Measurements from ENCODE around the gene RANBP17. TPM values are rescaled to one million over a fixed set of nuclear protein-coding genes. Genes with fewer than 3 reads are reported as not detected.

Gene RANBP17
- total and polyA plus RNA-seq, 2 donors (not counting 1 experiment from before 2014, with no cell fraction given): 3.1 to 3.5 TPM

DNA sequence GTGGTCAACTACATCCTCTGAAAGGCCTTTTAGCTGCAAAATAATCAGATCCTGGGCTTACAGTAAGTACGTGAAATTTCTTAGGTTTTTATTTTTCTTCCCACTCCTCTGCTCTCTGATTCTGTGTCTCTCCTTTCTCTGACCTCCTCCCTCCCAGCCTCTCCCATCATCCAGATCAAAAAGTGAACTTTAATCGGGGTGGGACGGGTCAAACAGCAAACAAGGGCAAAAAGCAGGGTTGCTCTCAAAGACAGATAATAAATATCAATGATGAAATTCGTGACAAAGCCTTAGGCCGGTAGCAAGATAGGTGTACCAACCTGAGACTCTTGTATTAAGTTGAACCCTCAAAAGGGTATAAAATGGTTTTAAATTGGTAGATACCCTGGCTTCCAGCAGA lies 76.1 kb downstream of the RANBP17 start:
- no peaks in the 10 kb centered on the region for H4K20me1 ChIP-seq (ENCODE audit: control insufficient read depth, extremely low read depth, insufficient read depth, low read length)
- no peaks in the 10 kb centered on the region for H3K4me1 ChIP-seq (ENCODE audit: control insufficient read depth, extremely low read depth, insufficient read depth, low read length)
- H3K9me3 ChIP-seq (ENCODE audit: control insufficient read depth, insufficient read depth, low read depth, low read length): no peaks in the 10 kb centered on the region
- TF ChIP-seq EZH2 (IDR thresholded peaks at IDR 0.05; ENCODE audit: low read length, missing control alignments): no peak
- TF ChIP-seq, protein P1, sequence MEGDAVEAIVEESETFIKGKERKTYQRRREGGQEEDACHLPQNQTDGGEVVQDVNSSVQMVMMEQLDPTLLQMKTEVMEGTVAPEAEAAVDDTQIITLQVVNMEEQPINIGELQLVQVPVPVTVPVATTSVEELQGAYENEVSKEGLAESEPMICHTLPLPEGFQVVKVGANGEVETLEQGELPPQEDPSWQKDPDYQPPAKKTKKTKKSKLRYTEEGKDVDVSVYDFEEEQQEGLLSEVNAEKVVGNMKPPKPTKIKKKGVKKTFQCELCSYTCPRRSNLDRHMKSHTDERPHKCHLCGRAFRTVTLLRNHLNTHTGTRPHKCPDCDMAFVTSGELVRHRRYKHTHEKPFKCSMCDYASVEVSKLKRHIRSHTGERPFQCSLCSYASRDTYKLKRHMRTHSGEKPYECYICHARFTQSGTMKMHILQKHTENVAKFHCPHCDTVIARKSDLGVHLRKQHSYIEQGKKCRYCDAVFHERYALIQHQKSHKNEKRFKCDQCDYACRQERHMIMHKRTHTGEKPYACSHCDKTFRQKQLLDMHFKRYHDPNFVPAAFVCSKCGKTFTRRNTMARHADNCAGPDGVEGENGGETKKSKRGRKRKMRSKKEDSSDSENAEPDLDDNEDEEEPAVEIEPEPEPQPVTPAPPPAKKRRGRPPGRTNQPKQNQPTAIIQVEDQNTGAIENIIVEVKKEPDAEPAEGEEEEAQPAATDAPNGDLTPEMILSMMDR (conservative IDR thresholded peaks at IDR 0.05 in 1 of 2, IDR thresholded peaks at IDR 0.05 in 1 of 2; ENCODE audit: low read depth in 1 of 2, low read length in 2 of 2): no peak
- H3K4me3 ChIP-seq (replicated peaks in 1 of 4; ENCODE audit: control extremely low read depth in 1 of 4, insufficient read depth in 1 of 4, low read depth in 3 of 4, low read length in 4 of 4): no peak overlapping the region
- no peak overlapping the region for H3K27ac ChIP-seq (ENCODE audit: insufficient read depth, low read length)
- H3K79me2 ChIP-seq (ENCODE audit: control insufficient read depth, insufficient read depth, low read length): no peaks in the 10 kb centered on the region
- no peak overlapping the region for H3K9ac ChIP-seq (ENCODE audit: insufficient read depth, low read length)
- H2AFZ ChIP-seq (ENCODE audit: low read length): no peak overlapping the region
- DNase-seq (ENCODE audit: low read depth in 2 of 2): no peak
- no peak overlapping the region for H3K4me2 ChIP-seq (ENCODE audit: extremely low read depth, insufficient read depth, low read length)
- no peaks in the 10 kb centered on the region for H3K36me3 ChIP-seq (ENCODE audit: control insufficient read depth, insufficient read depth, low read length)
- no peaks in the 10 kb centered on the region for H3K27me3 ChIP-seq (ENCODE audit: control insufficient read depth, insufficient read depth, low read length)

DNA sequence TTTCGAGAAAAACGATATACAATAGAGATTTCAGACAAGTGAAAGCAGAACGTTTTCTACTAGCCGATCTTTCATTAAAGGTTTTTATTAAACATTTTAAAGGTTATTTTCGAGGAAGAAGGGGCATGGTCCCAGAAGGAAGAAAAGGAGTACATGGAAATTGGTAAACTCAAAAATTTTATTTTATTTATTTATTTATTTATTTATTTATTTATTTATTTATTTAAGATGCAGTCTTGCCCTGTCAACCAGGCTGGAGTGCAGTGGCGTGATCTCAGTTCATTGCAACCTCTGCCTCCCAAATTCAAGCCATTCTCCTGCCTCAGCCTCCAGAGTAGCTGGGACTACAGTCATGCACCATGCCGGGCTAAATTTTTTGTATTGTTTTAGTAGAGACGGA lies 77.4 kb downstream of the RANBP17 start:
- TF ChIP-seq, protein P1 (conservative IDR thresholded peaks at IDR 0.05 in 1 of 2, IDR thresholded peaks at IDR 0.05 in 1 of 2; ENCODE audit: low read depth in 1 of 2, low read length in 2 of 2): no peak
- no peak for TF ChIP-seq EZH2 (IDR thresholded peaks at IDR 0.05; ENCODE audit: low read length, missing control alignments)
- no peaks in the 10 kb centered on the region for H3K9me3 ChIP-seq (ENCODE audit: control insufficient read depth, insufficient read depth, low read depth, low read length)

DNA sequence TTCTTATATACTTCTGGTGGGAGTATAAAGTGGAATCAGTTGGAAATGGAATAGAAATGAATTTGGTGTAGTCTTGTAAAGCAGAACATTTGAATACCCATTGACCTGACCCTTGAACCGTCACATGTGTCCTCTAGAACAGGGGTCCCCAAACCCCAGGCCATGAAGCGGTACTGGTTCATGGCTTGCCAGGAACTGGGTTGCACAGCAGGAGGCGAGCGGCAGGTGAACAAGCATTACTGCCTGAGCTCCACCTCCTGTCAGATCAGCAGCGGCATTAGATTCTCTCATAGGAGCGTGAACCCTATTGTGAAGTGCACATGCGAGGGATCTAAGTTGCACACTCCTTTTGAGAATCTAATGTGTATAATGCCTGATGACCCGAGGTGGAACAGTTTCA lies 80.0 kb downstream of the RANBP17 start:
- Histone ChIP-seq H3K27me3 (ENCODE audit: control insufficient read depth, insufficient read depth, low read length) (no peaks in the 10 kb centered on the region), H3K4me2 (ENCODE audit: extremely low read depth, insufficient read depth, low read length) (no peak overlapping the region), H4K20me1 (ENCODE audit: control insufficient read depth, extremely low read depth, insufficient read depth, low read length) (no peaks in the 10 kb centered on the region), H3K4me1 (ENCODE audit: control insufficient read depth, extremely low read depth, insufficient read depth, low read length) (no peaks in the 10 kb centered on the region), H3K9ac (ENCODE audit: insufficient read depth, low read length) (no peak overlapping the region), H3K36me3 (ENCODE audit: control insufficient read depth, insufficient read depth, low read length) (no peaks in the 10 kb centered on the region), H3K4me3 (replicated peaks in 1 of 4; ENCODE audit: control extremely low read depth in 1 of 4, insufficient read depth in 1 of 4, low read depth in 3 of 4, low read length in 4 of 4) (no peak overlapping the region), H2AFZ (ENCODE audit: low read length) (no peak overlapping the region), H3K79me2 (ENCODE audit: control insufficient read depth, insufficient read depth, low read length) (no peaks in the 10 kb centered on the region), H3K27ac (ENCODE audit: insufficient read depth, low read length) (no peak overlapping the region), H3K9me3 (ENCODE audit: control insufficient read depth, insufficient read depth, low read depth, low read length) (no peaks in the 10 kb centered on the region)
- TF ChIP-seq EZH2 (IDR thresholded peaks at IDR 0.05; ENCODE audit: low read length, missing control alignments): no peak
- TF ChIP-seq, protein P1 (conservative IDR thresholded peaks at IDR 0.05 in 1 of 2, IDR thresholded peaks at IDR 0.05 in 1 of 2; ENCODE audit: low read depth in 1 of 2, low read length in 2 of 2): no peak
- DNase-seq (ENCODE audit: low read depth in 2 of 2): no peak

More for the DNA sequence above, 77.4 kb downstream of the RANBP17 start:
- Histone ChIP-seq H3K27ac (ENCODE audit: insufficient read depth, low read length) (no peak overlapping the region), H3K9ac (ENCODE audit: insufficient read depth, low read length) (no peak overlapping the region), H3K4me2 (ENCODE audit: extremely low read depth, insufficient read depth, low read length) (no peak overlapping the region), H3K4me3 (replicated peaks in 1 of 4; ENCODE audit: control extremely low read depth in 1 of 4, insufficient read depth in 1 of 4, low read depth in 3 of 4, low read length in 4 of 4) (no peak overlapping the region), H3K4me1 (ENCODE audit: control insufficient read depth, extremely low read depth, insufficient read depth, low read length) (no peaks in the 10 kb centered on the region), H3K36me3 (ENCODE audit: control insufficient read depth, insufficient read depth, low read length) (no peaks in the 10 kb centered on the region), H3K79me2 (ENCODE audit: control insufficient read depth, insufficient read depth, low read length) (no peaks in the 10 kb centered on the region), H4K20me1 (ENCODE audit: control insufficient read depth, extremely low read depth, insufficient read depth, low read length) (no peaks in the 10 kb centered on the region), H3K27me3 (ENCODE audit: control insufficient read depth, insufficient read depth, low read length) (no peaks in the 10 kb centered on the region), H2AFZ (ENCODE audit: low read length) (no peak overlapping the region)
- no peak for DNase-seq (ENCODE audit: low read depth in 2 of 2)

All from fibroblast of lung (primary cell).